Hippocampal formation (tissue), 2 donors: ENCODE measurements around the gene CCDC24.

ENCODE experiments used
- DNase-seq, 2 donors: peaks; one replicate each; lab custom pipeline; 2025; lab: John Stamatoyannopoulos, UW

Gene CCDC24

DNA sequence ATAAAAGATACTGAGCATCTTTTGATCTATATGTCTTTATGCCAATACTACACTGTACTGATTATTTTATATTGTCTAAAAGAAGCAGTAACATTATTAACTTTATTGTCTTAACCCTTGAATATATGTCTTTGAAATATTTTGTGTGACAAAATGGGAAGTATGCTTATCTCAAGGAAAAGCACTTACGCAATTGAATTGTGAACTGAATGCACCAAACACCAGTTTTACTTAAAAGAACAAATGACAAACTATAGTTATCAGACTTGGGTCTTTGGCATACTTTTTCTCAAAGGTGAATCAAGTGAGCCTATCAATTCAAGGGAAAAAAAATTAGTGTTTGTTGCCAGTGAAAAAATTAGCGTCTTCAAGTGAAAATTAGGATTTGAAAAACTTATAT is 49.0 kb downstream of the CCDC24 start:
- DNase-seq: no peak

DNA sequence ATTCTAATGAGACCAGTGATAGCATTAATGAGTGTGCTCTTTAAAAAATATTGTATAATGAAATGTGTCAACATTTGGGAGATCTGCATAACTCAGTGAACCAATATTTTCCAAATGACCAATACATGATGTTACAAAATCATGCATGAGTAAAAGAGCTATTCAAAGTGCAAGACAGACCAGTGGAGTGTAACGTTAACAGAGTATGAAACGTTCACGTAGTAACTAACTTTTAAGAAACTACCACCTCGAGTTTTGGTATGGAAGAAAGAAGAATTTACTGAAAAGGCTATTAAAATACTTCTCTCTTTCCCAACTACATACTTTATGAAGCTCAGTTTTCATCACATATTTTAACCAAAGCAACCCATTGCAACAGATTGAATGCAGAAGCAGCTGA is 49.4 kb downstream of the CCDC24 start:
- DNase-seq: no peak

DNA sequence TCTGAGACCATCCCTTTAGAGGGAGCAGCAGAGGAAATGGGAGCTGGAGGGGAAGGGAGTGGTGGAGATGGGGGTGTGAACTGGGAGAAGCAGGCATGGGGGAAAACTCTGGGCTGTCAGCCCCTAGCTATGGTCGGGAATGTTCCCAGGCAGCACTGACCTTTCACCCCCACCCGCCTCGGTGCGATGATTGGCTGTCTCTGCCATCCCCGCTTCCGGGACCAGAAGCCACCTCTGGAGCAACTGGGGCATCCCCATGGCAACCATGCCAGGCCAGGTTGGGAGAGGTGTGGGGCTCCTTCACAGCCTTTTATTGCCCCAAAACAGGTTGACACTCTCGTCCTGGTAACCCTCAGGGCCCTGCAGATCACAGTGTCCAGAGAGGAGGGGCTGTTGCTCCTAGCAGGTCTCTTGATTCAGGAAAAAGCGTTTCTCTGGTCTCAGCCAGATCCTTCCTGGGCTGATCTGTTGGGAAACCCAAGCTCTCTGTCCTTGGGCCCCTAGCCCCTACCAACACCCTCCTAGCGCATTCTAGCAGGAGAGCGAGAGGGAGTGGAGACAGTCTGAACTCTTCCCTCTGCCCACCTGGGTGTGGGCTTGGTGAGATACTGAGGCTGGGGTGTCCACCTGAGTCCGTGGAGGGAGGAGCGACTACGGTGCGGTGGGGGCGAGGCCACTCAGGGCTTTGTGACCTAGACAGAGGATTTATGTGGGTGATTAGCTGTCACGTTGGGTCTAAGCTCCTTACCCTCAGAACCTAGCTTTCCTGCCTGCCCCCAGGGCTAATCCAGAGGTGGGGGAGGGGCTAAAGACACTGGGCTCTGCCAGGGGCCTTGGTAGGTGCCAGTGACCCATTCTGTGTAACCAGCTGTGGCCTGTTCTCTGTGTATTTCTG is 52.0 kb downstream of the CCDC24 start:
- DNase-seq: no peak

GRCh38 chr1:44044071-44044801 is 52.8 kb downstream of the CCDC24 start:
- no peak for DNase-seq

DNA sequence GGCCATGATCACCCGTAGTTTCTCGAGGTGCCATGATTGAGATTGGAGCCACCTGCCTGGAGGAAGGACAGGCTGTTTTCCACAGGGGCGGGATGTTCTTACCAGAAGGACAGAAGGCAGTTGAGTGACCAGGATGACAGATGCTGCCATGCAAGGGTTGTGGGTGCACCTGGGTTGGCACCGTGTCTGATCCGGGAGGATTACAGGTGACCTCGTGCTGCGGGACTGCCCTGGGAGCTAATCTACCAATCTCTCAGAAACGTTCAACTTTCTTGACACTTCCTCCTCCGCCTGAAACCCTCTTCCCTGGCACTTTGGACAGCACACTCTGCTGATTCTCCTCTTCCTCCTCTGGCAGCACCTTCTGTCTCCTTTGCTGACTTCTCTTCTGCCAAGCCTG is 53.7 kb downstream of the CCDC24 start:
- DNase-seq: no peak
